GM21360 (cell line): ENCODE results near the gene TM9SF4.
"Not testable (repeated sequence)": the region's sequence is repeated elsewhere in the genome, so short reads cannot be mapped to it uniquely, and the experiment has no call there.

Source experiments
- ATAC-seq: cut with Tn5 transposase; IDR thresholded peaks from one replicate; pipeline ENCODE4 v1.9.1; 2021; ENCODE audit warnings: mild to moderate bottlenecking, moderate library complexity; ENCODE audit not compliant: unreplicated experiment

Gene TM9SF4

GRCh38 chr20:32089637-32090362 is 19.7 kb upstream of the TM9SF4 start:
- ATAC-seq = no peak

- ATAC-seq = no peak
These were observed 17.6 kb upstream of the TM9SF4 start for GRCh38 chr20:32091888-32092346.

GRCh38 chr20:32098786-32099185 is 10.7 kb upstream of the TM9SF4 start:
- no peak for ATAC-seq

GRCh38 chr20:32108814-32109391 is 611 bp upstream of the TM9SF4 start:
- ATAC-seq = no peak

- ATAC-seq = no peak
These were observed 725 bp downstream of the TM9SF4 start for GRCh38 chr20:32110173-32110704.

- no peak for ATAC-seq
These were observed 1.2 kb downstream of the TM9SF4 start for GRCh38 chr20:32110727-32111126.

- ATAC-seq = no peak
These were observed 1.7 kb downstream of the TM9SF4 start for GRCh38 chr20:32111156-32111686.

- no peak for ATAC-seq
These were observed 2.2 kb downstream of the TM9SF4 start for GRCh38 chr20:32111753-32112152.

- no peak for ATAC-seq
These were observed 3.3 kb downstream of the TM9SF4 start for GRCh38 chr20:32112841-32113240.

- no peak for ATAC-seq
These were observed 4.2 kb downstream of the TM9SF4 start for GRCh38 chr20:32113591-32114260.

- ATAC-seq = no peak
These were observed 4.9 kb downstream of the TM9SF4 start for GRCh38 chr20:32114305-32114960.

GRCh38 chr20:32115211-32115767 is 5.8 kb downstream of the TM9SF4 start:
- ATAC-seq = no peak

GRCh38 chr20:32116079-32116521 is 6.6 kb downstream of the TM9SF4 start:
- no peak for ATAC-seq

GRCh38 chr20:32116796-32117195 is 7.3 kb downstream of the TM9SF4 start:
- ATAC-seq = not testable (repeated sequence)

GRCh38 chr20:32118427-32118826 is 8.9 kb downstream of the TM9SF4 start:
- not testable (repeated sequence) for ATAC-seq

- no peak for ATAC-seq
These were observed 10.2 kb downstream of the TM9SF4 start for GRCh38 chr20:32119734-32120133.

- ATAC-seq = not testable (repeated sequence)
These were observed 12.4 kb downstream of the TM9SF4 start for GRCh38 chr20:32121908-32122307.

- no peak for ATAC-seq
These were observed 13.6 kb downstream of the TM9SF4 start for GRCh38 chr20:32123088-32123487.

GRCh38 chr20:32124916-32125454 is 15.5 kb downstream of the TM9SF4 start:
- ATAC-seq = no peak

GRCh38 chr20:32125506-32125905 is 16.0 kb downstream of the TM9SF4 start:
- no peak for ATAC-seq
